OCI-LY3 (cell line): ENCODE results near the gene SRSF6.

Experiments
- EZH2phosphoT487 ChIP-seq: fragments of 200-600 bp; shearing (Covaris generic); IDR thresholded peaks from 2 replicates; pipeline ENCODE4 v1.6.1; 2018; ENCODE audit warnings: antibody characterized with exemption, mixed run types, low read depth
- TF ChIP-seq, protein P1 (sequence below): fragments of 200-600, 300-600 bp; sonication (generic); IDR thresholded peaks from 2 replicates; pipeline ENCODE4 v1.5.1; 2014; ENCODE audit warnings: antibody characterized with exemption, low read length, low read depth

DNA sequence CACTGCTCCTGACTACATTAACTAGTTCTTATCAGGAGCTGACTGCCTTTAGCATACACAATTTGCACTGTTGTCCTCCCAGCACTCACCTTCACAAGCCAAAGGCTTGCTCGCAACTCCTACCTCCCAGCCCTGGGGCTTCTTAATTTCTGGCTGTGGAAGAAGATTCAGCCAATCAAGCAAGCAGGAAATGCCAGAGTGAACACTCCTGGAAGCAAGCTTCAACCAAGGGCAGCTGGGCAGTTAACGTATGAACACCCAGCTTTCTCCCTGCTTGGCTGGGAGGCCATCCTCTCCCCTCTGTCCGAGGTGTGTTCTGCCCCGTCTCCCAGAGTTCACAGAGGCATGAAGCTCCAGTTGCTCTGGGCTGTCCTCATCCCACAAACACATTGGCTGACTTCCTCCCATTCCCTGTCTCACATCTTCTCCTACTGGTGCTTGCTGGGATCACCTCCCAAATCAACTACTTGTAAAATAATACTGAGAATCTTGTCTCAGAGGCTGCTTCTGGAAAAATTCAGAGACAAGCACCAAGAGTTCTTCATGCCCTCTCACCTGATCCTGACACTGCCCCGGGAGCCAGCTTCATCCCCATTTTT lies 15.3 kb upstream of the SRSF6 start:
- TF ChIP-seq, protein P1, sequence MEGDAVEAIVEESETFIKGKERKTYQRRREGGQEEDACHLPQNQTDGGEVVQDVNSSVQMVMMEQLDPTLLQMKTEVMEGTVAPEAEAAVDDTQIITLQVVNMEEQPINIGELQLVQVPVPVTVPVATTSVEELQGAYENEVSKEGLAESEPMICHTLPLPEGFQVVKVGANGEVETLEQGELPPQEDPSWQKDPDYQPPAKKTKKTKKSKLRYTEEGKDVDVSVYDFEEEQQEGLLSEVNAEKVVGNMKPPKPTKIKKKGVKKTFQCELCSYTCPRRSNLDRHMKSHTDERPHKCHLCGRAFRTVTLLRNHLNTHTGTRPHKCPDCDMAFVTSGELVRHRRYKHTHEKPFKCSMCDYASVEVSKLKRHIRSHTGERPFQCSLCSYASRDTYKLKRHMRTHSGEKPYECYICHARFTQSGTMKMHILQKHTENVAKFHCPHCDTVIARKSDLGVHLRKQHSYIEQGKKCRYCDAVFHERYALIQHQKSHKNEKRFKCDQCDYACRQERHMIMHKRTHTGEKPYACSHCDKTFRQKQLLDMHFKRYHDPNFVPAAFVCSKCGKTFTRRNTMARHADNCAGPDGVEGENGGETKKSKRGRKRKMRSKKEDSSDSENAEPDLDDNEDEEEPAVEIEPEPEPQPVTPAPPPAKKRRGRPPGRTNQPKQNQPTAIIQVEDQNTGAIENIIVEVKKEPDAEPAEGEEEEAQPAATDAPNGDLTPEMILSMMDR: no peak
- TF ChIP-seq EZH2phosphoT487: no peak
